ENCODE data around the gene TIMM44. TPM values are rescaled to one million over a fixed set of nuclear protein-coding genes. Genes with fewer than 3 reads are reported as not detected.
"Not testable (repeated sequence)": the region's sequence is repeated elsewhere in the genome, so short reads cannot be mapped to it uniquely, and the experiment has no call there.

TIMM44 gene
- total and polyA plus RNA-seq, 11 donors: 55.9 to 140 (median 72.9) TPM

- WGBS, 4 donors: 88 to 93% (median 91%) methylated on average over 16 of the region's 16 CpGs
- Histone ChIP-seq H3K9me3 (no peaks in the 10 kb centered on the region), H3K36me3 (no peaks in the 10 kb centered on the region), H3K27me3 (peaks cover 0 to 16% (median 0%) of the 10 kb centered on the region in 9 donors), H3K27ac (no peak overlapping the region), H3K4me3 (no peak overlapping the region), H3K4me1 (peaks cover 0 to 10% (median 8%) of the 10 kb centered on the region in 12 donors)
- intact Hi-C loops (cut with DNase I): no loop called here
- ATAC-seq: no peak
- TF ChIP-seq, protein P1, sequence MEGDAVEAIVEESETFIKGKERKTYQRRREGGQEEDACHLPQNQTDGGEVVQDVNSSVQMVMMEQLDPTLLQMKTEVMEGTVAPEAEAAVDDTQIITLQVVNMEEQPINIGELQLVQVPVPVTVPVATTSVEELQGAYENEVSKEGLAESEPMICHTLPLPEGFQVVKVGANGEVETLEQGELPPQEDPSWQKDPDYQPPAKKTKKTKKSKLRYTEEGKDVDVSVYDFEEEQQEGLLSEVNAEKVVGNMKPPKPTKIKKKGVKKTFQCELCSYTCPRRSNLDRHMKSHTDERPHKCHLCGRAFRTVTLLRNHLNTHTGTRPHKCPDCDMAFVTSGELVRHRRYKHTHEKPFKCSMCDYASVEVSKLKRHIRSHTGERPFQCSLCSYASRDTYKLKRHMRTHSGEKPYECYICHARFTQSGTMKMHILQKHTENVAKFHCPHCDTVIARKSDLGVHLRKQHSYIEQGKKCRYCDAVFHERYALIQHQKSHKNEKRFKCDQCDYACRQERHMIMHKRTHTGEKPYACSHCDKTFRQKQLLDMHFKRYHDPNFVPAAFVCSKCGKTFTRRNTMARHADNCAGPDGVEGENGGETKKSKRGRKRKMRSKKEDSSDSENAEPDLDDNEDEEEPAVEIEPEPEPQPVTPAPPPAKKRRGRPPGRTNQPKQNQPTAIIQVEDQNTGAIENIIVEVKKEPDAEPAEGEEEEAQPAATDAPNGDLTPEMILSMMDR (IDR thresholded peaks at IDR 0.05): no peak
- no peak for TF ChIP-seq POLR2A (IDR thresholded peaks at IDR 0.05)
- DNase-seq: no peak
These were observed 44.5 kb downstream of the TIMM44 start for GRCh38 chr19:7898967-7899366.

DNA sequence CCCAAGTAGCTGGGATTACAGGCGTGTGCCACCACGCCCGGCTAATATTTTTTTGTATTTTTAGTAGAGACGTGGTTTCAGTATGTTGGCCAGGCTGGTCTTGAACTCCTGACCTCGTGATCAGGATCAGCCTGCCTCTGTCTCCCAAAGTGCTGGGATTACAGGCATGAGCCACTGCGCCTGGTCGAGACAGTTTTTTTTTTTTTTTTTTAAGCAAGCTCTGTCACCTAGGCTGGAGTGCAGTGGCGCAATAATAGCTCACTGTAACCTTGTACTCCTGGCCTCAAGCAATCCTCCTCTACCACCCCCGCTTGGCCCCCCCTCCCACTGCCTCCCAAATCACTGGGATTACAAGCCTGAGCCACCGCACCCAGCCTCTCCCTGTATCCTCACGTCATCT lies 46.2 kb downstream of the TIMM44 start:
- Histone ChIP-seq H3K27me3 (peaks cover 0 to 30% (median 0%) of the 10 kb centered on the region in 9 donors), H3K4me1 (peaks cover 0 to under 1% (median 0%) of the 10 kb centered on the region in 12 donors), H3K9me3 (no peaks in the 10 kb centered on the region), H3K36me3 (no peaks in the 10 kb centered on the region), H3K27ac (no peak overlapping the region), H3K4me3 (no peak overlapping the region)
- TF ChIP-seq, protein P1 (IDR thresholded peaks at IDR 0.05): no peak
- no peak for TF ChIP-seq POLR2A (IDR thresholded peaks at IDR 0.05)
- DNase-seq (no peak), ATAC-seq (no peak)
- intact Hi-C loops (cut with DNase I): no loop called here
- 87 to 89% (median 88%) methylated on average over 11 of the region's 11 CpGs for WGBS, 4 donors

- Histone ChIP-seq H3K27me3 (peaks cover 0 to 31% (median 0%) of the 10 kb centered on the region in 9 donors), H3K4me3 (no peak overlapping the region), H3K27ac (no peak overlapping the region), H3K9me3 (no peaks in the 10 kb centered on the region), H3K4me1 (no peaks in the 10 kb centered on the region), H3K36me3 (no peaks in the 10 kb centered on the region)
- DNase-seq (no peak), ATAC-seq (no peak)
- intact Hi-C loops (cut with DNase I): no loop called here
- WGBS, 4 donors: 85 to 90% (median 88%) methylated on average over 13 of the region's 13 CpGs
- TF ChIP-seq, protein P1 (IDR thresholded peaks at IDR 0.05): no peak
- TF ChIP-seq POLR2A (IDR thresholded peaks at IDR 0.05): no peak
These were observed 47.9 kb downstream of the TIMM44 start for GRCh38 chr19:7895565-7895964.

GRCh38 chr19:7894612-7895309 lies 48.7 kb downstream of the TIMM44 start:
- no peaks in the 10 kb centered on the region for H3K9me3 ChIP-seq
- DNase-seq: no peak
- intact Hi-C loops (cut with DNase I): no loop called here
- no peaks in the 10 kb centered on the region for H3K36me3 ChIP-seq
- no peak overlapping the region for H3K27ac ChIP-seq
- H3K27me3 ChIP-seq: peaks cover 0 to 31% (median 0%) of the 10 kb centered on the region in 9 donors
- peak in 2 of 4 donors; percentile 11 to 16 for ATAC-seq
- 58 to 67% (median 63%) methylated on average over 17 to 18 of the region's 18 CpGs for WGBS, 4 donors
- H3K4me3 ChIP-seq: no peak overlapping the region
- no peak for TF ChIP-seq POLR2A (IDR thresholded peaks at IDR 0.05)
- TF ChIP-seq, protein P1 (IDR thresholded peaks at IDR 0.05): no peak
- H3K4me1 ChIP-seq: no peaks in the 10 kb centered on the region

GRCh38 chr19:7893362-7894101 lies 49.9 kb downstream of the TIMM44 start:
- ATAC-seq; H3K27ac ChIP-seq; intact Hi-C loops (cut with DNase I); H3K4me1 ChIP-seq; DNase-seq; H3K36me3 ChIP-seq; H3K9me3 ChIP-seq; H3K4me3 ChIP-seq: not testable (repeated sequence)
- WGBS, 4 donors: 82 to 84% (median 83%) methylated on average over 18 of the region's 18 CpGs
- peaks cover 0 to 35% (median 3%) of the 10 kb centered on the region in 9 donors for H3K27me3 ChIP-seq
